HEK293 (cell line): ENCODE measurements around the gene GAMT.

ENCODE experiments used
- EGR2 ChIP-seq: fragments of 450-650 bp; formaldehyde crosslinking; IDR thresholded peaks from 2 replicates; pipeline ENCODE4 v1.5.1; 2016; ENCODE audit warnings: low read depth, missing biosample characterization, missing genetic modification characterization
- KLF1 ChIP-seq: fragments of 450-650 bp; formaldehyde crosslinking; IDR thresholded peaks from 2 replicates; pipeline ENCODE4 v1.5.1; 2016; ENCODE audit warnings: missing biosample characterization, missing genetic modification characterization
- KLF10 ChIP-seq: fragments of 450-650 bp; IDR thresholded peaks from 2 replicates; pipeline ENCODE4 v1.5.1; 2018; ENCODE audit warnings: missing biosample characterization, mild to moderate bottlenecking, missing genetic modification characterization
- KLF16 ChIP-seq: fragments of 450-650 bp; formaldehyde crosslinking; IDR thresholded peaks from 2 replicates; pipeline ENCODE4 v1.5.1; 2017; ENCODE audit warnings: missing biosample characterization, missing genetic modification characterization
- KLF9 ChIP-seq: fragments of 450-650 bp; formaldehyde crosslinking; IDR thresholded peaks from 2 replicates; pipeline ENCODE4 v1.5.1; 2016; ENCODE audit warnings: missing biosample characterization, missing genetic modification characterization, low read depth
- MEIS1 ChIP-seq: sonication (generic); formaldehyde crosslinking; IDR thresholded peaks from 2 replicates; pipeline ENCODE4 v1.8.1; 2022; ENCODE audit warnings: missing genetic modification reagents, mild to moderate bottlenecking, borderline replicate concordance
- SCRT2 ChIP-seq: fragments of 450-650 bp; formaldehyde crosslinking; IDR thresholded peaks from 2 replicates; pipeline ENCODE4 v1.5.1; 2016; ENCODE audit warnings: missing biosample characterization, missing genetic modification characterization
- SETDB1 ChIP-seq: IDR thresholded peaks from one replicate; pipeline ENCODE4 v1.6.1; 2017; ENCODE audit warnings: mild to moderate bottlenecking, low read length, moderate library complexity, mixed read lengths; ENCODE audit not compliant: insufficient read length
- SP7 ChIP-seq: fragments of 450-650 bp; formaldehyde crosslinking; IDR thresholded peaks from 2 replicates; pipeline ENCODE4 v1.5.1; 2016; ENCODE audit warnings: missing biosample characterization, missing genetic modification characterization
- TRIM28 ChIP-seq: IDR thresholded peaks from 2 replicates; pipeline ENCODE4 v1.6.1; 2011; ENCODE audit warnings: low read length, control low read depth, borderline replicate concordance
- YY1 ChIP-seq: fragments of 450-650 bp; formaldehyde crosslinking; IDR thresholded peaks from 2 replicates; pipeline ENCODE4 v1.5.1; 2018; ENCODE audit warnings: missing biosample characterization, missing genetic modification characterization
- YY2 ChIP-seq: fragments of 450-650 bp; formaldehyde crosslinking; IDR thresholded peaks from 2 replicates; pipeline ENCODE4 v1.5.1; 2016; ENCODE audit warnings: missing biosample characterization, missing genetic modification characterization
- ZBTB1 ChIP-seq: fragments of 450-650 bp; formaldehyde crosslinking; IDR thresholded peaks from 2 replicates; pipeline ENCODE4 v1.5.1; 2016; ENCODE audit warnings: missing biosample characterization, missing genetic modification characterization
- ZBTB48 ChIP-seq: fragments of 450-650 bp; formaldehyde crosslinking; IDR thresholded peaks from 2 replicates; pipeline ENCODE4 v1.5.1; 2016; ENCODE audit warnings: missing biosample characterization, missing genetic modification characterization
- ZNF146 ChIP-seq: fragments of 450-650 bp; formaldehyde crosslinking; IDR thresholded peaks from 2 replicates; pipeline ENCODE4 v1.5.1; 2016; ENCODE audit warnings: missing biosample characterization, missing genetic modification characterization
- ZNF266 ChIP-seq: fragments of 450-650 bp; formaldehyde crosslinking; IDR thresholded peaks from 2 replicates; pipeline ENCODE4 v1.5.1; 2016; ENCODE audit warnings: missing biosample characterization, missing genetic modification characterization, low read depth
- ZNF341 ChIP-seq: fragments of 450-650 bp; formaldehyde crosslinking; IDR thresholded peaks from 2 replicates; pipeline ENCODE4; 2016; ENCODE audit warnings: low read depth, missing biosample characterization, missing genetic modification characterization
- ZNF404 ChIP-seq: fragments of 450-650 bp; formaldehyde crosslinking; IDR thresholded peaks from 2 replicates; pipeline ENCODE4 v1.5.1; 2017; ENCODE audit warnings: missing biosample characterization, missing genetic modification characterization
- ZNF48 ChIP-seq: fragments of 450-650 bp; formaldehyde crosslinking; IDR thresholded peaks from 2 replicates; pipeline ENCODE4 v1.5.1; 2016; ENCODE audit warnings: missing biosample characterization, missing genetic modification characterization
- ZNF521 ChIP-seq: fragments of 450-650 bp; formaldehyde crosslinking; IDR thresholded peaks from 2 replicates; pipeline ENCODE4 v1.5.1; 2017; ENCODE audit warnings: missing biosample characterization, mild to moderate bottlenecking, missing genetic modification characterization
- ZNF530 ChIP-seq: fragments of 450-650 bp; formaldehyde crosslinking; IDR thresholded peaks from 2 replicates; pipeline ENCODE4 v1.5.1; 2016; ENCODE audit warnings: low read depth, missing biosample characterization, missing genetic modification characterization
- ZNF544 ChIP-seq: fragments of 450-650 bp; formaldehyde crosslinking; IDR thresholded peaks from 2 replicates; pipeline ENCODE4 v1.5.0; 2017; ENCODE audit warnings: missing biosample characterization, missing genetic modification characterization
- ZNF555 ChIP-seq: fragments of 450-650 bp; formaldehyde crosslinking; conservative IDR thresholded peaks from 2 replicates; pipeline ENCODE4 v1.5.1; 2017; ENCODE audit warnings: missing biosample characterization, mild to moderate bottlenecking, missing genetic modification characterization, inconsistent platforms
- ZNF558 ChIP-seq: fragments of 450-650 bp; formaldehyde crosslinking; IDR thresholded peaks from 2 replicates; pipeline ENCODE4 v1.5.1; 2016; ENCODE audit warnings: missing biosample characterization, missing genetic modification characterization
- ZNF571 ChIP-seq: fragments of 450-650 bp; formaldehyde crosslinking; IDR thresholded peaks from 2 replicates; pipeline ENCODE4 v1.5.0; 2017; ENCODE audit warnings: missing biosample characterization, missing genetic modification characterization
- ZNF670 ChIP-seq: fragments of 450-650 bp; formaldehyde crosslinking; IDR thresholded peaks from 2 replicates; pipeline ENCODE4 v1.5.1; 2016; ENCODE audit warnings: missing biosample characterization, missing genetic modification characterization, low read depth
- ZNF677 ChIP-seq: fragments of 450-650 bp; IDR thresholded peaks from 2 replicates; pipeline ENCODE4 v1.5.0; 2018; ENCODE audit warnings: missing biosample characterization, mild to moderate bottlenecking, missing genetic modification characterization, moderate library complexity
- ZNF768 ChIP-seq: fragments of 450-650 bp; formaldehyde crosslinking; IDR thresholded peaks from 2 replicates; pipeline ENCODE4 v1.5.1; 2018; ENCODE audit warnings: missing biosample characterization, mild to moderate bottlenecking, missing genetic modification characterization
- TF ChIP-seq, protein P1 (sequence below): fragments of 450-650 bp; formaldehyde crosslinking; IDR thresholded peaks from 2 replicates; pipeline ENCODE4 v1.5.1; 2017; ENCODE audit warnings: missing biosample characterization, missing genetic modification characterization
- TF ChIP-seq, protein P2 (sequence below): fragments of 450-650 bp; formaldehyde crosslinking; IDR thresholded peaks from 2 replicates; pipeline ENCODE4 v1.5.1; 2016; ENCODE audit warnings: missing biosample characterization, missing genetic modification characterization, borderline replicate concordance
- TF ChIP-seq, protein P3 (sequence below): sonication (generic); formaldehyde crosslinking; IDR thresholded peaks from 2 replicates; pipeline ENCODE4 v1.8.1; 2022; ENCODE audit warnings: mild to moderate bottlenecking, moderate library complexity, missing genetic modification reagents
- TF ChIP-seq, protein P4 (sequence below): fragments of 450-650 bp; formaldehyde crosslinking; IDR thresholded peaks from 2 replicates; pipeline ENCODE4 v1.5.1; 2016; ENCODE audit warnings: missing biosample characterization, missing genetic modification characterization

GAMT gene

DNA sequence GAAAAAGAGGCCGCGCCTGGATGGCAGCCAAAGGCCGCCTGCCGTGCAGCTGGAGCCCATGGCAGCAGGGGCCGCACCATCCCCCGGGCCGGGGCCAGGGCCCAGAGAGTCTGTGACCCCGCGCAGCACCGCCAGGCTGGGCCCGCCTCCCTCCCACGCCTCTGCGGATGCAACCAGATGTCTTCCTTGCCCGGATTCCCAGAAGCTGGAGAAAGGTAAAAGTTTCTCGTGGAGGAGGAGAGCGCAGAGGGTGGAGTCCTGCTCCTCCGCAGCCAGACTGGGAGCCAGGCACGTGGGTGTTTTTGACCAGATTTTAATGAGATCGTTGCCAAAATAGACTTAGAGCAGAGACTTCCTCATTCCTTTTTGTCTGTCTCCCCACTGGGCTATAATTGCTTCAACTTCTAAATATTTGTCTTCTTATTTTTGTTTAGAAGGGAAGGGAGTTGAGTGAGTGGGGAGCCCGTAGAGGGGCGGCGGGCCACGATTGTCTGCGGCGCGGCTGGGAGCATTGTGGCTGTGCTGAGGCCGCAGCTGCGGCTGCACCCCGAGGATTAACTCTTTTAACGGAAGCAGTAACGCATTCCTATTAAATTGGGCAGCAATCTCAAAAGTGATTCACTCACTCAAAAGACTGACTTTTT lies 40.4 kb downstream of the GAMT start (continued):
- TF ChIP-seq, protein P1, sequence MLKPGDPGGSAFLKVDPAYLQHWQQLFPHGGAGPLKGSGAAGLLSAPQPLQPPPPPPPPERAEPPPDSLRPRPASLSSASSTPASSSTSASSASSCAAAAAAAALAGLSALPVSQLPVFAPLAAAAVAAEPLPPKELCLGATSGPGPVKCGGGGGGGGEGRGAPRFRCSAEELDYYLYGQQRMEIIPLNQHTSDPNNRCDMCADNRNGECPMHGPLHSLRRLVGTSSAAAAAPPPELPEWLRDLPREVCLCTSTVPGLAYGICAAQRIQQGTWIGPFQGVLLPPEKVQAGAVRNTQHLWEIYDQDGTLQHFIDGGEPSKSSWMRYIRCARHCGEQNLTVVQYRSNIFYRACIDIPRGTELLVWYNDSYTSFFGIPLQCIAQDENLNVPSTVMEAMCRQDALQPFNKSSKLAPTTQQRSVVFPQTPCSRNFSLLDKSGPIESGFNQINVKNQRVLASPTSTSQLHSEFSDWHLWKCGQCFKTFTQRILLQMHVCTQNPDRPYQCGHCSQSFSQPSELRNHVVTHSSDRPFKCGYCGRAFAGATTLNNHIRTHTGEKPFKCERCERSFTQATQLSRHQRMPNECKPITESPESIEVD (tag by site-specific recombination) = 0 out of 2 replicates have a peak, but pooled peaks have one; percentile 34
- TF ChIP-seq ZNF544 (tag by site-specific recombination) (no peak), ZNF558 (tag by site-specific recombination) (no peak), ZBTB1 (tag by site-specific recombination) (no peak), ZBTB48 (tag by site-specific recombination) (no peak), ZNF146 (tag by site-specific recombination) (no peak), ZNF48 (tag by site-specific recombination) (no peak), ZNF555 (tag by site-specific recombination) (no peak), SP7 (peak; percentile 92), ZNF341 (tag by site-specific recombination) (no peak), ZNF670 (tag by site-specific recombination) (no peak), MEIS1 (CRISPR knock-in tag) (no peak), ZNF404 (tag by site-specific recombination) (no peak), ZNF571 (no peak), ZNF521 (no peak), ZNF530 (tag by site-specific recombination) (no peak), KLF1 (tag by site-specific recombination) (no peak), EGR2 (tag by site-specific recombination) (peak; percentile 87), ZNF266 (tag by site-specific recombination) (no peak), SCRT2 (tag by site-specific recombination) (no peak), KLF16 (tag by site-specific recombination) (peak; percentile 60; the same call in 1 of the 2 replicates), ZNF768 (tag by site-specific recombination) (no peak), TRIM28 (no peak), KLF9 (tag by site-specific recombination) (no peak), YY2 (tag by site-specific recombination) (no peak), KLF10 (tag by site-specific recombination) (no peak), SETDB1 (no peak), ZNF677 (tag by site-specific recombination) (no peak), YY1 (tag by site-specific recombination) (peak; percentile 38; the same call in 1 of the 2 replicates)
- TF ChIP-seq, protein P2, sequence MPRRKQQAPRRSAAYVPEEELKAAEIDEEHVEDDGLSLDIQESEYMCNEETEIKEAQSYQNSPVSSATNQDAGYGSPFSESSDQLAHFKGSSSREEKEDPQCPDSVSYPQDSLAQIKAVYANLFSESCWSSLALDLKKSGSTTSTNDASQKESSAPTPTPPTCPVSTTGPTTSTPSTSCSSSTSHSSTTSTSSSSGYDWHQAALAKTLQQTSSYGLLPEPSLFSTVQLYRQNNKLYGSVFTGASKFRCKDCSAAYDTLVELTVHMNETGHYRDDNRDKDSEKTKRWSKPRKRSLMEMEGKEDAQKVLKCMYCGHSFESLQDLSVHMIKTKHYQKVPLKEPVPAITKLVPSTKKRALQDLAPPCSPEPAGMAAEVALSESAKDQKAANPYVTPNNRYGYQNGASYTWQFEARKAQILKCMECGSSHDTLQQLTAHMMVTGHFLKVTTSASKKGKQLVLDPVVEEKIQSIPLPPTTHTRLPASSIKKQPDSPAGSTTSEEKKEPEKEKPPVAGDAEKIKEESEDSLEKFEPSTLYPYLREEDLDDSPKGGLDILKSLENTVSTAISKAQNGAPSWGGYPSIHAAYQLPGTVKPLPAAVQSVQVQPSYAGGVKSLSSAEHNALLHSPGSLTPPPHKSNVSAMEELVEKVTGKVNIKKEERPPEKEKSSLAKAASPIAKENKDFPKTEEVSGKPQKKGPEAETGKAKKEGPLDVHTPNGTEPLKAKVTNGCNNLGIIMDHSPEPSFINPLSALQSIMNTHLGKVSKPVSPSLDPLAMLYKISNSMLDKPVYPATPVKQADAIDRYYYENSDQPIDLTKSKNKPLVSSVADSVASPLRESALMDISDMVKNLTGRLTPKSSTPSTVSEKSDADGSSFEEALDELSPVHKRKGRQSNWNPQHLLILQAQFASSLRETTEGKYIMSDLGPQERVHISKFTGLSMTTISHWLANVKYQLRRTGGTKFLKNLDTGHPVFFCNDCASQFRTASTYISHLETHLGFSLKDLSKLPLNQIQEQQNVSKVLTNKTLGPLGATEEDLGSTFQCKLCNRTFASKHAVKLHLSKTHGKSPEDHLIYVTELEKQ = no peak
- TF ChIP-seq, protein P3, sequence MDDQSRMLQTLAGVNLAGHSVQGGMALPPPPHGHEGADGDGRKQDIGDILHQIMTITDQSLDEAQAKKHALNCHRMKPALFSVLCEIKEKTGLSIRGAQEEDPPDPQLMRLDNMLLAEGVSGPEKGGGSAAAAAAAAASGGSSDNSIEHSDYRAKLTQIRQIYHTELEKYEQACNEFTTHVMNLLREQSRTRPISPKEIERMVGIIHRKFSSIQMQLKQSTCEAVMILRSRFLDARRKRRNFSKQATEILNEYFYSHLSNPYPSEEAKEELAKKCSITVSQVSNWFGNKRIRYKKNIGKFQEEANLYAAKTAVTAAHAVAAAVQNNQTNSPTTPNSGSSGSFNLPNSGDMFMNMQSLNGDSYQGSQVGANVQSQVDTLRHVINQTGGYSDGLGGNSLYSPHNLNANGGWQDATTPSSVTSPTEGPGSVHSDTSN (CRISPR knock-in tag) = no peak
- TF ChIP-seq, protein P4, sequence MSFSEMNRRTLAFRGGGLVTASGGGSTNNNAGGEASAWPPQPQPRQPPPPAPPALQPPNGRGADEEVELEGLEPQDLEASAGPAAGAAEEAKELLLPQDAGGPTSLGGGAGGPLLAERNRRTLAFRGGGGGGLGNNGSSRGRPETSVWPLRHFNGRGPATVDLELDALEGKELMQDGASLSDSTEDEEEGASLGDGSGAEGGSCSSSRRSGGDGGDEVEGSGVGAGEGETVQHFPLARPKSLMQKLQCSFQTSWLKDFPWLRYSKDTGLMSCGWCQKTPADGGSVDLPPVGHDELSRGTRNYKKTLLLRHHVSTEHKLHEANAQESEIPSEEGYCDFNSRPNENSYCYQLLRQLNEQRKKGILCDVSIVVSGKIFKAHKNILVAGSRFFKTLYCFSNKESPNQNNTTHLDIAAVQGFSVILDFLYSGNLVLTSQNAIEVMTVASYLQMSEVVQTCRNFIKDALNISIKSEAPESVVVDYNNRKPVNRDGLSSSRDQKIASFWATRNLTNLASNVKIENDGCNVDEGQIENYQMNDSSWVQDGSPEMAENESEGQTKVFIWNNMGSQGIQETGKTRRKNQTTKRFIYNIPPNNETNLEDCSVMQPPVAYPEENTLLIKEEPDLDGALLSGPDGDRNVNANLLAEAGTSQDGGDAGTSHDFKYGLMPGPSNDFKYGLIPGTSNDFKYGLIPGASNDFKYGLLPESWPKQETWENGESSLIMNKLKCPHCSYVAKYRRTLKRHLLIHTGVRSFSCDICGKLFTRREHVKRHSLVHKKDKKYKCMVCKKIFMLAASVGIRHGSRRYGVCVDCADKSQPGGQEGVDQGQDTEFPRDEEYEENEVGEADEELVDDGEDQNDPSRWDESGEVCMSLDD (tag by site-specific recombination) = no peak
